ENCODE measurements around the gene FXYD6. TPM values are rescaled to one million over a fixed set of nuclear protein-coding genes. Genes with fewer than 3 reads are reported as not detected.

FXYD6 gene
- 0.20 to 0.53 TPM (median 0.31 TPM) in 5 replicates for total RNA-seq (2022; extraction: Qiagen RNA extraction; ENCODE audit: low read depth)

DNA sequence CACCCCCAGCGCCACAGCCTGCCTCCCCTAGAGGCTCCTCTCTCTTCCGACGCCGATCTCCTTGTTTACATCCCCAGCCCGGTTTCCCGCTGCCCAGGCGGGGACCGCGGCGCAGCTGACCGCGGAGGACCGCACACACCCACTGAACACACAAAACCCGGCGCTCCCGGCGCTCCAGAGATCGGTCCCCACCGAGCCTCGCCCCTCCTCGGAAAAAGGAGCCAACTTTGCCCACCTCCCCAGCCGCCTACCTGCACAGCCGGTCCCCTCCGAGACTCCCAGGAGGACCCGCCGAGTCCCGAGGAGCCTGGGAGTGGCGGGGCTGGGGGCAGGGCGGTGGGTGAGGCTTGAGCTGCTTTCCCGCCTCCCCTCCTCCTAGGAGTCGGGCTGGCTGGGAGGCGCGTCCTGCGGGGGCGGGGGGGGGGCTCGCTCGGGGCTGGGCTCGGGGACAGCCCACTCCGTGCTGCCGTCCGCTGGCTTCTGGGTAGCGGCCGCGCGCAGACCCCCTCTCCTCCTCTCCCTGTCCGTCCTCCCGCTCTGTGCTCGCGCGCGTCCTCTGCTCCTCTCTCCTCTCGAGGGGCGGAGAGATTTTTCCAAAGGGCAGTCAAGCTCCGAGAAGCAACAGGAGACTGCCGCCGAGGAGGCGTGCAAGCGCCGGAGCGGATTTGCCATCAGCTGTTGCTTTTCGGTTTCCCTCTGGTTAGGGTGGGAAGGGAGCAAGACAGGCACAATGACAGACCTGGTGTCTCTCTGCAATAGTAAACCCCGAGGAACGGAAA is at the start of gene FXYD6:
TSS of gene FXYD6 (minus strand) at position 318 of the 779 bp plus-strand sequence. CDS start 33,882 bp downstream, outside the sequence.

DNA sequence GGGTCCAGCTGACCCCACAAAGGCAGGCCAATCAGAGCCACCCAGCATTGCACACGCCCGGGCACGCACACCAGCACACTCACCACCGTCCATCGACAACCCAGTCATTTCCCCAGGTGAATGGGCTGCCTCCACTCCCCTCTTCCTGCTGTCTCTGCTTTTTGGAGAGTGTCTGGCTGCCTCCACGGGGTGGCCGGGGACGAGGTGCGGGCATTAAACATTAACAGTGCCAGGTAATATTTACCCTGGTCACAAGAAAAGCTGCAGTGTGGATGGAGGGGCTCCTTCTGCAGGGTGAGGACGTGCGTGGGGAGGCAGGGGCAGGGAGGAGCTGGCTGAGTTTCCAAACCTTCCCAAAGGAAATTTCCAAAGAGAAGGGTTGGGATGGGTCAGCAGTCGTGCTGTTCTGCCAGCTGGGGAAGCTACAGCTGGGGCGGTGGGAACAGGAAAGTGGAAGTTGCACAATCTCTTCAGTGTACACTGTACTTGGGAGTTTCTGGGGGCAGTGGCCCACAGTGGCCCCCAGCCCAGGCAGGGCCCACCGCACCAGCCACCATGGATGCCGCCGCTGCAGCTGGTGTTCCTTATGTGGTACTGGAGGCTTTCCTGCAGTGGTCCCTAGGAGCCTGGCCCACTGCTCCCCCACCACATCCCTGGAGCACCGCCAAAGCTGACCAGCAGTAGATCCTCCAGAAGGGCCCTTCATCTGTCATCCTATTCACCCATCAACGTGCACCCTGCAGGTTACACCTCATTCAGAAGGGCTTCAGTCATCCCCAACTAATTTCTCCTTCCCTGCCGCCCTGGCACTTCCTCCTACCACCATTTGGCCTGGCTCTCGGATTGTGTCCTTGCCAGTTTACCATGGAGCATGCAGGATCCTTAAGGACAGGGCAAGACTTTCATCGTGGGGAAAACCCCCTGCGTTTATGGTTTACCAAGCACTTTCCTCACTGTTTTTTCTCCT is 51.6 kb downstream of the FXYD6 start, which contains the start of gene FXYD2:
TSS of gene FXYD2 (minus strand) at position 174 of the 967 bp plus-strand sequence. CDS start at position 108, 66 bp downstream.

DNA sequence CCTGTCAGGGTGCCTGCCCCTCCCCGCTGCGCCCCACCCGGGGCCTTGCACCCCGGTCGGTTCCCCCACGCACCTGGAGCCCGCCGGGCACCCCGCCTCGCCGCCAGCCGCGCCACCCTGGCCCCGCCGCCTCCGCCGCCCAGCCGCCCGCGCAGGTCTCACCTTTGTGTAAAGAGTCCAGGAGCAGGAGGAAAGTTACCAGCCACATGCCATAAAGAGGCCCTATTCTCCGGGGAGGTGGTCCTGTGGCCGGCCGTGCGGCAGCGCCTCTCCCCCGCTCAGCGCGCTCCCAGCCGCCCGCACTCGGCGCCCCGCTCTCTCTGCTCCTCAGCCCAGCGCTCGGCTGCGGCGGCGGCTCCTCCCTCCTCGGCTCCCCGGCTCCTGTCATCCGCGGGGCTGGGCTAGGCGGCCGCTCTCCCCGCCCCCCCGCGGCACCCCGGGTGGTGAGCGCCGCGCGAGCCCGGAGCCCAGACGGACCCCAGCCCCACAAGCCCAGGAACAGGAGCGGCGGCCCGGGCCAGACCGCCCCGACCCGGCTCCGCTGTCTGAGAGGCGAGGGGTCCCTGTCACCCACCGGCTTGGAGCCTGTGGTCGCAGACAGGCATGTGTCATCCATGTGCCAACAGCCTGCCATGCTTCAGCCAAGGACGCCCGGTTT is 79.5 kb downstream of the FXYD6 start, which contains the start of gene DSCAML1:
TSS of gene DSCAML1 (minus strand) at position 345 of the 658 bp plus-strand sequence. CDS start at position 208, 137 bp downstream.

Other genes with a start within 250 kb of the FXYD6 start
- 0.14 to 0.66 TPM (median 0.27 TPM) in 5 replicates for gene DSCAML1, start 79.4 kb downstream of the FXYD6 start, total RNA-seq (2022; extraction: Qiagen RNA extraction; ENCODE audit: low read depth)
- gene FXYD2, start 51.9 kb downstream of the FXYD6 start, total RNA-seq (2022; extraction: Qiagen RNA extraction; ENCODE audit: low read depth) = 14.5 to 21.4 TPM (median 17.9 TPM) in 5 replicates
- gene TMPRSS13, start 52.7 kb upstream of the FXYD6 start, total RNA-seq (2022; extraction: Qiagen RNA extraction; ENCODE audit: low read depth) = not detected in 5 replicates
- gene IL10RA, start 109.7 kb upstream of the FXYD6 start, total RNA-seq (2022; extraction: Qiagen RNA extraction; ENCODE audit: low read depth) = 0.06 to 0.09 TPM in 2 of 5 replicates, not detected in the others
- 0.14 TPM in 1 of 5 replicates, not detected in the others for gene TMPRSS4, start 200.4 kb upstream of the FXYD6 start, total RNA-seq (2022; extraction: Qiagen RNA extraction; ENCODE audit: low read depth)
- gene SMIM35, start 210.3 kb upstream of the FXYD6 start, total RNA-seq (2022; extraction: Qiagen RNA extraction; ENCODE audit: low read depth) = not detected in 5 replicates

Data from A549 treated with ZK216348 at 1 μM for 4 hours (cell line).